ENCODE results near the gene JAZF1.

Gene JAZF1

DNA sequence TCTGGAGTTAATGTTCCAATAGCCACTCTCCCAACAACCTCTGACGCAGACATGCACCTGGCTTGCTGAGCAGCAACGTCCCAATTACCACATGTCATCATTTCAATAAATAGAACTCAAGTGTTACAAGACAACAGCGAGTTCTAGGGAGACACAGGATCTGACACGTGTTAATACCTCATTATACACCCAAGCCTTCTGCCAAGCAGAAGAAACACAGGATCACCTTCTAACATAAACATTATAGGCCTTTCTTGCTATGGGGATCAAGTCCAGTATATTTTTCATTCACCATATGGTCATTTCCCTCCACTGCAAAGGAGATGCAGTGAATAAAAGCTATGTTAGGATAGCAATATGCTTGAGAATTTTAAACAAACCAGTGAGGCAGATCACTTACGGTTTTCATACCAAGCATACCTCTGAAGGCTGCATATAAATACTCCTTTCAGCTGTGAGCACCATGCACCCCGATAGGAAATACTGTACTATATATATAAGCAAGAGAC is 74.2 kb downstream of the JAZF1 start:
- DNase-seq (ENCODE audit: low spot score), result no peak

DNA sequence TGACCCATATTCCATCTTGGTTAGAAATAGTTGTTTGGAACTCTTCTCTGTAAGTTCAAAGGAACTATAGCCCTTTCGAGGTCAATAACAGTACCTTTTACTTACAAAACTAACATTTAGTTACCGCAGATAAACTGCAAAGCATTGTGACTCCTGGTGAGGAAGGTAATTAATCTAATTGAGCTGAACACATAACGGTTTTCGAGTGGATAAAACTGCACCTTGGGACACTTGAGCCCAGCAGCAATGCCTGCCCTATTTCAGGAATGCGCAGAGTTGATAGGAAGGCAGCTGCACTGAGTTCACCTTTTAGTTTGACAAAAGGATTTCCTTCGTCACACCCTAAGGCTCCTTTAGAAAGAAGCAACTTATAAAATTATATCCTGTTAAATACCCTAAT is 75.4 kb downstream of the JAZF1 start:
- DNase-seq (ENCODE audit: low spot score), result no peak

DNA sequence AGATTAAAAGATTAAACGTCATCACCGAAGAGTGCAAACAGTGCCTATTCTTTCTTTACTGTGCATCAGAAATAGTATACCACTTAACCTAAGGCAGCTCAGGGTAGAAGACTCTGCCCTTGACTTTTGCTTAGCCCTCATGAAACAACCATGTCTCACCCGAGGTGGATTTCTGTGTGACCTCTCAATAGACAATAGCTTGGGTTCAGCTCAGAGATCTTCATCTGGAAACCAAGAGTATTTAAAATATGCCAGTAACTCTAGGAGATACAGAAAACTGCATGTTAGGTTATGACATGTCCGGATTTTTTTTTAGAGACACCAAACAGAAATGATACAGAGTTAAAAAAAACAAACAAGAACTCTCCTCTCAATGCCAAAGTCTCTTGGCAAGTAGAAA is 75.8 kb downstream of the JAZF1 start:
- DNase-seq (ENCODE audit: low spot score), result no peak

DNA sequence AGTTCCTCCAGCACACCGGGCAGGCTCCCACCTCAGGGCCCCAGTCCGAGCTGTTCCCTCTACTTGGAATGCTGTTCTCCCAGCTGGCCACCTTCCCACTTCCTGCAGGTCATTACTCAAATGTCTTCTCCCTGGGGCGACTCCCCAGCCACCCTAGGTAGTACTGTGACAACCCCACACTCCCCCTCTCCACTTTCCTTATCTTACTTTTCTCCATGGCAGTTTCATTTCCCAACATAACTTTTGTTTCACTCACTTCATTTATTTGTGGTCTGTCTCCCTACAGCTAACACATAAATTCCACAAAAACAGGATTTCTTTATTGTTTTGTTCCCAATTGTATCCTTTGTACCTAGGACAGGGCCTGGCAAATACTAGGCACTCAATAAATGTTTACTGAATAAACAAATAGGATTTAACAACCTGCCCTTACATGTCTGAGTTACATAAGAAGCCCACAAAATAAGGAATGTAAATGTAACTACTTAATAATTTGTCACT is 76.5 kb downstream of the JAZF1 start:
- no peak for DNase-seq (ENCODE audit: low spot score)

DNA sequence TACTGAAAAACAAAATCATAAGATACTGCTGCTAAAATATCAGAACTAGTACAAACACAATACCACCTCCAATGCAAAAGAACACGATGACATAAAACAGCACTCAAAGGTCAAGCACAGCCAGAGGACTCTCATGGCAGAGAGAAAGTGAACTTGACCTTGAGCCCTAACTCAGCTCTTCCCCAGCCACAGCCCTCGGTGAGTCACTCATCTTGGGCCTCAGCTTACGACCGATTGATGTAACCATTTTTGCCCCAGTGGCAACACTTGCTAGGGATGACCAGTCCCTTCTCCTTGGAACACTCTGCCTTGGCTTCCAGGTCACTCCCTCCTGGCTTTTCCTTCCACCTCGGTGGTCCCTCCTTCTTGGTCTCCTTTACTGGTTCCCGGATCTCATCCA is 77.8 kb downstream of the JAZF1 start:
- DNase-seq (ENCODE audit: low spot score), result no peak

DNA sequence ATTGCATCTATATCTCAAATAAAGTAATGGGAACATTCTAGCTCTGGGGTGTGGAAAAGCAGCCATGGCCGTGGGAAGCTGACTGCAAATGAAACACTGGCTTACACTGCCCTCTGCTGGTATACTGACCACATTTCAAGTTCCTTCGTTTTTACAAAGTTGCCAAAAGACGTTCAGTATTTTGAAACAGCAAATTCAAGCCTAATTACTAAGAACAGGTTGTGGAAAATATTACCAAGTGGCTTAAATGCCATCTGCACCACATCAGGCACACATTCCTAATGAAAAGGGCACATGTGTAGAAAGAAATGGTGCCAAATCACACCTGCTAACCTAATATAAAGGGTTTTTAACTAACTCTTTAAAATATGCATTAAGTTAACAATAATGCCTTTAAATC is 83.9 kb downstream of the JAZF1 start:
- DNase-seq (ENCODE audit: low spot score), result peak; percentile 60

DNA sequence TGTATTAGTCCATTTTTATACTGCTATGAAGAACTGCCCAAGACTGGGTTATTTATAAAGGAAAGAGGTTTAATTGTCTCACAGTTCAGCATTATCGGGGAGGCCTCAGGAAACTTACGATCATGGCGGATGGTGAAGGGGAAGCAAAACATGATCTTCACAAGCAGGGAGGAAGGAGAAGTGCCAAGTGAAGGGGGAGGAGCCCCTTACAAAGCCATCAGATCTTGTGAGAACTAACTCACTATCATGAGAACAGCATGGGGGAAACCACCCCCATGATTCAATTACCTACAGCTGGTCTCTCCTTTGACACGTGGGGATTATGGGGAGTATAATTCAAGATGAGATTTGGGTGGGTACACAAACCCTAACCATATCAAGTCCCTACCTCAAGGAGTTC is 85.4 kb downstream of the JAZF1 start:
- DNase-seq (ENCODE audit: low spot score), result no peak

DNA sequence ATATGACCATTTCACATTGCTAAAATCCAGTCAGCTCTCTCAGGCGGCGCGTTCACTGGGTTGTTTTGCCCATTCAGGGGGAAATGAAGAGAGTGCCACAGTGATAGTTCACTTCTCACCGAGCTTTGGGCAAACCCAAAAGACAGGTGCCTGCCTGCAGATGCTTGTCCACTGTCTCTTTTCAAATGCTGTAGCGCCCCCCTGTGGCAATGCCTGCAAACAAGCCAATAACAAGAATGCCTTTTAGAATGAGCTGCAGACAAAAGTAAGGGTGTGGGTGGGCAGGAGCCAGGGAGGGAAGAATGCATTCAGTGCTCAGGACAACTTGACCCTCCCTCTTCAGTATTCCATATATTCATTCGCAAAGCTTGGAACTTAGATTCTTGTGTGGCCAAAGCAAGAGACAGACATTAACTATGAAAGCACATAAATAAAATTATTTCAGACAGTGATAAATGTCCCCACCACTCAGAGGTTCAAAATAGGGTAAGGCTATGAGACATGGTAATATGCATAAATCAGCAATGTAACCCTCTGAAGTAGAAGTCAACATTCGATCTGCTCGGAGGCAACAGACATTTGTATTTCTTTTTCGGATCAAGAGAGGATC is 86.9 kb downstream of the JAZF1 start:
- peak; percentile 46 for DNase-seq (ENCODE audit: low spot score)

DNA sequence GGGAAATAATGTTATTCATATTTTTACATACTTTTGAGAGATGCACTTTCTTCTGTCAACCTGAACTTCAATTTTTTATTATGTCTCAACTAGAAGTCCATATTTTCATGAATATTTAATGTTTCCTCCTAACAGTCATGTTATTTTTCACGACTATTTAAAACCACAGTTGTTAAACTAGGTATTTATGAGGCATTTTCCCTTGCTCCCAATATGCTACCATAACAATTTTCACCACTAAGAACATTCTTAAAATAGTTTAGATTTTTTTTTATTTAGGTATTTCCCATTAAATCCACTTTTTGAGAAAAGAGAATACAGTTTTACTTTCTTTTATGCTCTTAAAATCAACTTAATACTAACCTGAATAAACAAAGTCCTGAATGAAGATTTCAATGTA is 89.4 kb downstream of the JAZF1 start:
- no peak for DNase-seq (ENCODE audit: low spot score)

DNA sequence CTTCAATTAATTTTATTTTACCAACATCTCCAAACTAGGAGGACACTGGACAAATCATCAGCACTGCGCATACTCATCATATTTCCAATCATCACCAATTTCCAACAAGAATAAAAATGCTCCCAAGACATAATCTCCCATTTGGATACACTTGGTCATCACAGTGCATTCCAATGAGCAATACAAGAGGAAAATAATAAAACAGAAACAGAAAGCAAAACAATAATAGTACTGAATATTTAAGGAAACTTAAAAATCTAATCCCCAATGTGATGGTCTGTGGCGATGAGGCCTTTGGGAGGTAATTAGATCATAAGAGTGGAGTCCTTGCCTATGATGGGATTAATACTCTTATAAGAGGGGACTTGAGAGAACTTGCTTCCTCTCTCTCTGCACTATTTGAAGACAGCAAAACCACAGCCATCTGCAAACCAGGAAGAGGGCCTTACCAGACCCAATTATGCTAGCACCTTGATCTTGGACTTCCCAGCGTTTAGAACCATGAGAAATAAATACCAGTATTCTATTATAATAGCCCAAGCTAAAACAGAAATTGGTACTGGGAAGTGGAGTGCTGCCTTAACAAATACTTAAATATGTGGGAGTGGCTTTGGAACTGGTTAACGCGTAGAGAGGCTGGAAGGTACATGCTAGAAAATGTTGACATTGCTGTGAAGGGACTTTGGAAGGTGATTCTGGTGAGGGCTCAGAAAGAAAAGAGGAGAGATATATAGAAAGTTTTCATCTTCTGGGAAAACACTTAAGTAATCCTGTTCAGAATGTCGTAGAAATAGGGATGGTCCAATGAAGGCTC is 91.5 kb downstream of the JAZF1 start:
- DNase-seq (ENCODE audit: low spot score), result no peak

DNA sequence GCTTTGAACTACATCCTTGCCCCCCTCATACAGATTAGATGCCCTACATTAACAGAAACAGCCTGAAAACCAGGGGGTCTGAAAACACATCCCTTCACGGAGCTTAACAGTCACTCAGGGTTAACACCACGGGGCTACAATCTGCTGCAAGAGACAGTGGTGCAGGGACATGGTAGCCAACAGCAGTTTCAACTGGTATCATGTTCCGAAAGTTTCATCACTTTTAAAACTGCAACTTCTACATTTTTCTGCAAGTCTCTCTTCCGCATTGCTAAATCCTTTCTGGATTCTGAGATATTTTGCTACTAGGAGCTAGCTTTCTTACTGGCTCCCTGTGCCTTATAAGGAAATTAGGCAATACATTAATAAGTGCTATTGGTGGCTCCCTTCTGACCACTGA is 92.6 kb downstream of the JAZF1 start:
- no peak for DNase-seq (ENCODE audit: low spot score)

DNA sequence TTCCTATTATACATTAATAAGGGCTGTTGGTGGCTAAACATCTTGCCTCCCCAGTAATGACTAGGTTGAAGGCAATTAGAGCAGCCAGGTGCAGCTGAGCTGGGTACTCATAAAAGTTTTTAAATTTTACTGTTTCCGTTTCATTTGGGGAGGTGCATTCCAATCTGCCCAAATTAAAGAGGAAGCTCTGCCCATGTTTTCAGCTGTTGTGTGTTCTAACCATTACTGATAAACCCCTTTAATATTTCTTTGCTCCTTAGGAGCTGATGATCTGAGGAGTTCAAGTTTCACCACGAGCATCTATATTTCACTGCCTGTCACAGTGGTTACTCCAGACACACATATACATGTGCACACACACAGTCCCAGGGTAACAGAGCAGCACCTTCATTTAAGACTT is 94.4 kb downstream of the JAZF1 start:
- DNase-seq (ENCODE audit: low spot score), result no peak

DNA sequence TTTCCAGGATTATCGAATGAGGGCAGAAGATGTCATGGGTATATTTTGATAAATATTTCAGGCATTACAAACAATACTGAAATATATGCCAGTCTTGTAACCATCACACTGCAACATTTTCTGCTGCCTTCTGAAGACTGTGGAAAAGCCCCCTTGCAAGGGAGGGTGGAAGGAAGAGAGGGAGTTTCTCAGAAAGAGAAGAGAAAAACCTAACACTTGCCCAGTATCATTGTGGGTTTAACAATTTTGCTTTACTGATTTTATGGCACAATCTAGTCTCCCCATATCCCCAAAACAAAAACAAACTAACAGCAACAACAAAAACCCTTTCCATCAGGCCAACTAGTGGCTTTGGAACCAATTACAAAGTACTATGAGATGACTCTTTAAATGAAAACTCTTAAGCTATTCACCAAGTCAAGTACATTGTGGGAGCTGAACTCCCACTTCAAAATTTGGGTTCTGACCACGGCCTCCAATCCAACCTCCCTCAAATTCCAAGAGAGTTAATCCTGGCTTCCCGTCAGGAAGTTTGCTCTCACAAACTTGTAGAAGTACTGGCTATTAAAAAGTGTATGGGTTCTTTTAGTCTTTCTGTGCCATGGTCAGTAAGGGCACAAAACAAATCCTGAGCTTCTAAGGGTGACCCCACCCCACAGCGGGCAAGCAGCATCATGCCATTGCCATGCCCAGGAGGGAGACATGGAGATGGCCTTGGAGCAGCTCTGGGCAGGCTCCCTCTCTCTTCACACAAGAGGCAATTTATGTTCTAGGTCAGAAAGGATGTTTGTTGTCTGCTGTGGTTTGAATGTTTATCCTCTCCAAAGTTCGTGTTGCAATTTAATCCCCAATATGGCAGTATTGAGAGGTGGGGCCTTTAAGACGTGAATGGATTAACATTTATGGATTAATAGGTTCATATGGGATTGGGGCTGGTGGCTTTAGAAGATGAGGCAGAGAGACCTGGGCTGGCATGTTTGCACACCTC is 96.3 kb downstream of the JAZF1 start:
- DNase-seq (ENCODE audit: low spot score), result no peak

DNA sequence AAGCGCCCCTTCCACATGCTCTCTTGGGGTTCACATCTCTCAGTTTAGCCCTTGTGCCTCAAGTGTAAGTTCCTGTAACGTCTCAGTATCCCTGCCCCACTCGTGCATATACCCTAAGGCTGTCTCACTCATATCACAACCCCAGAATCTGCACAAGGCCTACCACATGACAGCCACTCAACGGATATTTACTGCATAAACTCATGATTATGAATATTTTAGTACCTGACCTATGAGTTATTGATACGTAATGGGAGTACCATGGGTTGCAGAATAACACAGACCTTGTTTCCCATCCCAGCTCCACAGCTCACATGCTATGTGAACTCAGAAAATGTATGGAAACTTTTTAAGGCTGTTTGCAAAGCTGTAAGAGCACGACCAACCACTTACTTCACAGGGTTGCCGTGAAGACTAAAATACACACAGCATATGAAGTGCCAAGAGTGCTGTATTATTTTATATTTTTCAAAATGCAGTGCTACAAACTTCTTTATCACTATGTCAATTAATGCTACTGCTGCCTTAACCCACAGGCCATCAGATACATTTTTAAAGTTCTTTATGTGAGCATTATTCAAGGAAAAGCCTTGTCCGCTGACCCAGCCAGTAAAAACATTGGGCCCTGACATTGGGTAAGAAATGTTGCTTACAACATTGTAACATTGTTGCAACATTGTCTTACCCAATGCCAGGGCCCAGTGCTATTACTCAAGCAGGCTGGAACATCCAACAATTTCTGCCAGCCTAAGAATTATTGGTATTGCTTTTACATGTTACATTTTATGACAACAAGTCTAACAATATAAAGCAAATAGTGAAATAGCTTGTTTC is 97.2 kb downstream of the JAZF1 start:
- no peak for DNase-seq (ENCODE audit: low spot score)

DNA sequence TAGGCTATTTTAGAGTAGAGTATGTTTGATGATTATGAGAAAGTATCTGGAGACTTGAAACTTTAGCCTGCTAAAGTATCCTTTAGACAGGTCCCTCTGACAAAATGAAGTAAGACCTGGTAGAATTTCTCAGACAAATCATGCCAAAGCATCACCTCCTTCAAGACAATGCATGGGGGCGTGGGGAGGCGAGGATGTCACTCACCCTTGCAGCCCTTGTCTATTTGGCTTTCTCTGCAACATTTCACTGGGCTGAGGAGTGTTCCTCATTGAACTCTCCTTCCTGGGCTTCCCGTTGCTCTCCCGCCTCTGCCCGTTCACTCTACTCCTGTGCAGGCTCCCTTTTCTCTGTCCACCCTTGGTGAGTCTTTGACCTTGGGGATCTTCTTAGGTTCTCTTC is 98.5 kb downstream of the JAZF1 start:
- DNase-seq (ENCODE audit: low spot score), result no peak

DNA sequence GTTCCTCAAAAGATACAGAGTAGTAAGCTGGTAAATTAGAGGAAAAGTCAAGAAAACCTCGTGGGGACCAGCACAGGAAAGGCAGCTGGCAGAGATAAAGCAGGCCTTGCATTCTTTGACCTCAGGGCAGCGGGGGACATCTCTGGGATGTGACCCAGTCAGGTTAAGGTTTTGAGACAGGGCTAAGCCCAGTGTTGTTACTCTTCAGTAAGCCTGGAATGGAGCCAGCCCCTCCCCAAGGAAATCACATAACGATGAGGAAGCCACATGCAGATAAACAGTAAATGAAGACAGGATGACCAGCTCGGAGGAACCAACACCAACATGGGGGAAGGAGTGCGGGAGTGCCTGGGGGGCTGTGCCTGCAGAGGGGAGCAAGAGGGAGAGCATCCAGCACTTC is 99.6 kb downstream of the JAZF1 start:
- DNase-seq (ENCODE audit: low spot score), result no peak

DNA sequence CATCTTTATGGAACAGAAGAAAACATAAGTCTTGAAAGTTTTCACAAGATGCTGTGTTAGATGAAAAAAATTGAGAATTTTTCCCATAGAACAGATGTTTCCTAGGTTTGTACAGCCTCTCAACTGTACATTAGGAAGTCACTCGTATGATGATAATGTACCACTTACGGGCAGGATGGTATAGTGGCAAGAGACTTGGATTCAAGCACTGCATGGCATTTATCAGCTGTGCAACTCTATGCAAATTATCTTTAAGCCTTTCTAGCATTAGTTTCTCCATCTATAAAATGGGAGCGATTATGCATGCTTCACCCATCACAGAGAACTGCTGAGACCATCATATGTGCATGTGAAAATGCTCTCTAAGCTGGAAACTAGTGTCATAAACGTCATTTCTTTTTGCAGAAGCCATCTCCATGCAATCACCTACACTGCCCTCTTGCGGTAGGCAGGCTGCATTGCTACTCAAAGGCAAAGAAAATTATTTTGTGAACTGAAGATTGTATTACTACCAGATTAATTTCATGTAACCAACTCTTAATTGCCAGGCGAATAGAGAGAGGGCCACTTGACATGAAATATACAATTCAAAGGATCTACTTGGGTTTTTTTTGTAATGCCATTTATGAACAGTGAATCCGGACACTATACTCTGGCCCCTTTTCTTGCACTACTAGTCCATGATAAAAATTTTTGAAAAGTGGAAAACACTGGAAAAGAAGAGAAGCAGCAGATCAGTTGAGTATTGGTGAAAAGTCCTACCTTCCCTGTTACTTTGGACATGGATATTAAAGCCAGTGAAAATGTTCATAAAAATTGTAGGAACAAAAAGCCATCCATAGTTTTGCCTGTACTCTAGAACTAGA is 102.3 kb downstream of the JAZF1 start:
- DNase-seq (ENCODE audit: low spot score), result peak; percentile 54

DNA sequence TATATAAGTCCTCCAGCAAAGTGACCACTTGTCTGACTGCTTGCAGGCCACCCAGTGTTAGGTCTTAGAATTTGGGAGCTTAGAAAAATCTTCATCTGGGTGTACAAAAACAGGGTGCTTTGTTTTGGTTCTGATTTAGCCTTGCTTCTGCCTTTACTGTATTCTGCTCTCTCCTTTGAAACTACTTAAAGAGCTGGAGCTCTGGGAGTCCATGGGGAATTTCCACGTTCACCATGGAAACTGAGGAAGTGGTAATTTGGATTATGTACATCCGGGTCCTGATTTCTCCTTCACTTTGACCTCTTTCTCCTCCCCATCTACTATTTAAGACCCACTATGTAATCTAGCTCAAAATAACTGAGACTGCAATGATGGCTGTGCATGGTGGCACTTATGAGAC is 103.0 kb downstream of the JAZF1 start:
- DNase-seq (ENCODE audit: low spot score), result no peak

DNA sequence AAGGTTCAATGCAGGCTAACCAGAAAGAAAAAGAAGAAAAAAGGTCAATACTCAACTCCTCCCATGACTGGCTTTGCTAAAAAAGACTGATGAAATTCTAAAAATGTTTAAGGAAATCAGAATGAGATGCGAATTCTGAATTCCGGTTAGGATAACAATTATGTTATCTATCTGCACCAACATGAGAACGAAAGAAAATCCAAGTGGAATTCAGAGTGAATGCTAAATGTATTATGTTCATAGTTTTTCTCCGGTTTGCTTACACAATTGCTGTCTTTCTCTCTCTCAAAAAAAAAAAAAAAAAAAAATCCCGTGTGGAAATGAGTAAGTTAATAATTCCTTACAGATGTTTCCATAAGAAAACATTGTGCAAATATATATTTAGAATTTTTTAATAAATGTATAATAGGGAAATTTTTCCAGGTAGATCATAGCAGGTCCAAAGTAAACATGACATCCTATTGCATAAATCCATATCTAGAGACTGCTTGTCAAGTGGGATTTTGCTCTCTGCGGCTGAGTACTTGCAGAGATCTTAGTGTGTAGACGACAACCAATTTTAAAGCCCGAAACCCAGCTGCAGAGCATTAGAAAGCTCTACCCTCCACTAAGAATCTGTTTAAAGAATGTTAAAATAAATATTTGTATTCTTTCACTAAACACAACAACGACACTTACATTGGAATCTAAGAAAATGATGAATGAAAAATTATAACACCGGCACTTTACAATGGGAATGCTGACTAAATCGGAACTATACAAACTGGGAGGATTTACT is 104.0 kb downstream of the JAZF1 start:
- DNase-seq (ENCODE audit: low spot score), result no peak
